HuH-7.5 (cell line): ENCODE data around the gene NECTIN1.

ENCODE experiments used
- DNase-seq: peaks from one replicate; pipeline ENCODE4 v3.0.0; 2011; ENCODE audit warnings: low spot score

Gene NECTIN1

DNA sequence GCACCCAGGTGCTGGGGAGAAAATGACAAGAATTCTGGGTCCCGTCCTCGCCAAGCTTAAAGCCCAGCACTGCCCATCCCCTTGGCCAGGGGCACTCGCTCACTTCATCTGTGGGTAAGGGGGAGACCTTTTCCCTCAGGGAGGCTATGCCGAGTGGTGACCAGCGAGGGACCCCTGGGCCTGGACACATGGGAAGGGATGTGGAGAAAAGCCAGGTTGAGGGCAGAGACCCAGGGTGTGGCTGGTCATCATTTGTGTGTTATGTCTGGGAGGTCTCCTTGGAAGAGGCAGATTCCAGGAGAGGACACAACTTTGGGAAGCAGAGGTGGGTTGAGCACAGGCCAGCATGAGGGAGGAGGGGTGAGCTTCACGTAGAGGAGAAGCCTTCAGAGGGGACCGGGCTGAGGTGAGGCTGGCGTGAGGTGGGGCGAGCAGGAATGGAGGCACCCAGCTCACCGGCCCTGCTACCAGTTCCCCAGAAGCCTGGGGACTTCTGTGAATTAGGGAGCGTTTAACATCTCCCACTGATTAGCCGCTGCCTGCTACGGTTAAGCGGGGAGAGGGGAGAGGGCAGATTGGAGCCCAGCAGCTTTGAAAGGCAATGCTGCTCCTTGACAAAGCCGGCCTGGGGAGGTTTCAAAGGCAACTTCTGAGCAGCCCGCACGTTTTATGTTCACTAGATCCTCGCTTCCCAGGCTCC is 25.8 kb upstream of the NECTIN1 start:
- DNase-seq, result no peak

DNA sequence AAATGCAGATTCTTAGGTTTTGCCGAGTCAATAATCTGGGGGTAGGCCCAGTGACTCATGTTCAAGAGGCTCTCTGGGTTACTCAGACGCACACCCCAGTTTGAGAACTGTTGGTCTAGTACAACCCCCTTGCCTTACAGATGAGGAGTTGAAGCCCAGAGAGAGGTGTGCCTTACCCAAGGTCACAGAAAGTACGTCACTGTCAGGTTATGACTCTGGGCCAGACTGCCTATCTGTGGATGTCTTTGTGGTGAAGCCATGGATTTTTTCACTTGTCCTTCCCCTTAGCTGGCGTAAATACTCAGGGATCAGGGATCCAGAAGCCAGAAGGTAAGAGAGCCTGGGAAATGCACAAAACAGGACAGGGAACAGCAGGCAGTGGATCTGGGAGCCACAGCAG is 25.2 kb upstream of the NECTIN1 start:
- no peak for DNase-seq

DNA sequence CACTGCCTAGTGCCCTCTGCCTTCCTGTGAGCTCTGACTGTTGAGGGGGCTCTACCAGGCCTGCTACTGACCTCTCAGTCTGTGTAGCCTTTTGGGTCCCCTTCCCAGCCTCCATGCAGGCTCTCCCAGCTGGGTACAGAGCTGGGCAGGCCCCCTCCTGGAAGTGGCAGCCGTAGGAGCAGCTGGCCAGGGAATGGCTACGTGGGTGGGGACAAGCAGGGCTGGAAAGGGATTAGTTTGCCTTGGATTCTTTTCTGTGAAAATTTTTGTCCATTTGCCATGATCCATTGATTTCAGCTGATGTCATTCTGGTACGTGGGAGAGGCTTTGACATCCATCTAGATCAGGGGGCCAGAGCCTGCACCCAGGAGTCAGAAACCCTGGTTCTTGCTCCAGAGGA is 23.9 kb upstream of the NECTIN1 start:
- DNase-seq, result no peak

DNA sequence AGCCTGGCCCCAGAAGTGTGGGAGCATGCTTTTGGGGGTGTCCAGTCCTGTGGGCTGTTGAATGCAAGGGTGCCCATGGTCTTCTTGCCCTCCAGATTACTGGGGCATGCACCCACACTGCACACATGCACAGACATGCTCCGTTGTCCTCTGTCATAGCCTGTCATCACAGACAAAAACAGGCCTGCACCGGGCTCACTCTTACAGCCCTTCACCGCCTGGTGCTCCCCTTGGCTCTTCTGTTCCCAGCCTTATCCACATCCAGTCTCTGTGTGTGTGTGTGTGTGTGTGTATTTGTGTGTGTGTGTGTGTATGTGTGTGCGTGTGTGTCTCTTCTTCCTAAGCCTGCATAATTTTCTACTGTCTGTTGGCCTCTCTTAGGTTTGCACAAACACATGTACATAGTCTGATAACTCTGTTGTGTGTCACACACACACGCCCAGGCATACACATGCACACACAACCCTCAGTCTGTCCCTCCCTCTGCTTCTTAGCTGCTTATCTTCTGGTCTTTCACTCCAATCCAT is 23.4 kb upstream of the NECTIN1 start:
- DNase-seq, result no peak

DNA sequence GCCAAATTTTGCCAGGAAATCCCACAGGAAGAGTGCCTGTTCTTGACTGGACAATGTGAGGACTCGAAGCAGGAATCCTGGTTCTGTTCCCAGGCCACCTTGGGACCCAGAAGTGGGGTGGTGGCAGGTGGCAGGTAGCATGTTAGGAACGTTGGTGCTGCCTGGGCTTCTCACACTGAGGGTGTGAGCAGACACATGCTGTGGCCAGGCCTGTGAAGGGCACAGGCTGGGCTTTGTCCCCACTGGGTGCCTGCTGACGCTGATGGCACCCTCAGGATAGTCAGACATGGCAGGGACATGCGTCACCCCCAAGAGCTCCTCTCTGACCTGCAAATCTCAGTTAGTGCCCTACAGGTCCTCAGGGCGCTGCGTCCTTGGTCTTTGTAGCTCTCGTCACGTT is 21.1 kb upstream of the NECTIN1 start:
- DNase-seq, result no peak

DNA sequence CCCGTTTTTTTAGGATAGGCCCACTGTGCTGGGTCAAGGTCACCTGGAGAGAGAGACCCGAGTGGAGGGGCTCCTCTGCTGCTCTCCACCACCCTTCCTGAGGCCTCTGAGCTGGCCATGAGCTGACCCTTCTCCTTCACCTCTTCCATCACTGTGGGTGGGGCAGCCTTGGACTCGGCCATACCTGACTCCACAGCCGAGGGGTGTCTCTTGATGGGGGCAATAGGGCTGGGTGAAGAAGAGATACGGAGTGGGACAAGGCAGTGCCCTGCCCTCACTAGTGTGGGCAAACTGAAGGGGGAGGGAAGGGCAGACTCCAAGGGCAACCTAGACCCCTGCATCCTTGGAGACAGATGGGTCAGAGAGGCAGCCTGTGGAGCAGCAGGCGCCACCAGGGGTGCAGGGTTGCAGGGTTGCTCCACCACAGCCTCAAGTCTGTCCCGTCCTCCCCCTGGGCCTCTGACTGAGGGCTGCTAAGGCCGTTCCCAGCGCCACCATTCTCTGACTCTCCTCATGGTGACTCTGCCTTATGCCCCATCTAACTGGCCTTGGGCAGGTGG is 20.1 kb upstream of the NECTIN1 start:
- DNase-seq, result no peak

DNA sequence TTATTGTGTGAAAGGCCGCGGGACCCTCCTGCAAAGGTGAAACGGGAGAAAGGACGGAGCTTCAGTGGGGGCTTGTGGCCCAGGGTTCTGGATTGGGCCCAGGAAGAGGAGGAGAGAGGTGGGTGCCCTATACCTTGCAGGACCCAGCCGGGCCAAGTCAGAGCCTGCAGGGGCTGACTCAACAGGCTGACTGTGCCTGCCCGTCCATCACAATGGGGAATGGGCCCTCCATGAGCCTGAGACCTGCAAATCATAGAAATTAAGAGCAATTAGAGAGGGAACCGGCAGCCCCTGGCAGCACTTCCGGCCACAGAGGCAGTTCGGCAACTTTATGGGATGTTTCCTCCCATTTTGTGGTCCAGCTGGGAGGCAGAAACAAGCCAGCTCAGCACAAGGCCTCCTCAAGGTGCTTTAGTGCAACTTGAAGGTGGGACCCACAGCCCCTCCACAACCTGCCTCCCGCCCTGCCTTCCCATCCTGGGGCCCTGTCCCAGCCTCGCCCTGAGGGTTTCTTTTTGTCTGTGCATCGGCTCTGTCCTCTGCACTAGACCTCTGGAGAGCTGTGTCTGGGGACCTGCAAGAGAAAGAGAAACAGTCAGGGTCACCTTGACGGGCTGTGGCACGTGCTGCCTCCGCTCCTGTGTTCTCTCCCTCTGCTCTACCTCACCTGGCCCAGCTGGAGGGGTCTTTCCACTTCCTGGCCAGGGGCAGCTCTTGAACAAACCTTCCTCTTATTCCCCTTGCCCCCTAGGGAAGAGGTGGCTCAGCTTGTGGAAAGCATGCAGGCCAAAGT is 19.1 kb upstream of the NECTIN1 start:
- no peak for DNase-seq

DNA sequence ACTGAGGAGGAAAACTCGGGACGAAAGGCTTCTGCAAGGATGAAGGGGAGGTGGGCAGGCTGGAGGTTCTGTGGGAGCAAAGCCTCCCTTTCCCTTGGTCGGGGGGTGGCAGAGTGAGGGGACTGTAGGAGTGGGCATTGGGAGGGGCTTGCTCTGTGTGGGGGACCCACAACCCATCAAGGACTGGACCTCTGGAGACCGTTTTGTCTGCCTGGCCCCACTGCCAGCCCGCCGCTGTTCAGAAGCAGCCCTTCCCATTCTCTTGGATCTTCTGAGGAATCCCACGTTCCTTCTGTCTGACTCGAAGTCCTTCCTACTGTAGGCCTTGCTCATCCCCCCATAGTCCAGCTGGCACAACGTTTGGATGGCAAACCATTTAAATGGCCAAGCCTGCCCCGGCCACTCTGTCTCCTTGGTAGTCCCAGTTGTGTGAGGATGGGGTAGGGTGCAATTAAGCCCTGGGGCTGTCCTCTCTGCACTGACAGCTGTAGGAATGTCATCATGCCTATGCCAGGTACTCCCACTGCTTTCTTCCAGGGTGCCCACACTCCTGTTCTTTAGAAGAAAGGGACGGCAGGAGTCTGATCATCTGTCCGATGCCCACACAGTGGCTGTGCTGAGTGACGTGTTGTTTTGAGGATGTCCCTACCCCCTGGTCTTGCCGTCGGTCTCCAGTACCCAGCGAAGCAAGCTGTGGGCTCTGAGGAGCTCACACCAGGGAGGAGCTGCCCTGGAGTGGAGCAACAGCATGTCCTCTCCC is 17.0 kb upstream of the NECTIN1 start:
- DNase-seq, result no peak

DNA sequence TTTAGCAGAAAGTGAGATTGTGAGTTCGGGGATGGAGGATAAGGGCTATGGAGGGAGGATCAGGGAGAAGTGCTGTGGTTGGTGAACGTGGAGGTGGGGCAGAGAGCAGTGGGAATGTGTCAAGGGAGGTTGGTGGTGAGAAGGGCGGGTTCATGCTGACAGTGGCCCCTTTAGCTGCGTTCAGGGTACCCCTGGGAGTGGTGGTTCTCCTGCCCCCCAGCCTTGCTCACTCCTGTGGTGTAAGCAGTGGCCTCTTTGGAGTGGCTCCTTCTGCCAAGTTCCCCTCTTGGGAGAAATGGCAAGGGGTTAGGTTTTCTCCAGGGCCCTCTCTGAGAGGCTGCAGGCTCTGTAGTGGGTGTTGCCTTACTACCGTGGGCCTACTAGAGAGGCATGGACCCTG is 16.1 kb upstream of the NECTIN1 start:
- no peak for DNase-seq

DNA sequence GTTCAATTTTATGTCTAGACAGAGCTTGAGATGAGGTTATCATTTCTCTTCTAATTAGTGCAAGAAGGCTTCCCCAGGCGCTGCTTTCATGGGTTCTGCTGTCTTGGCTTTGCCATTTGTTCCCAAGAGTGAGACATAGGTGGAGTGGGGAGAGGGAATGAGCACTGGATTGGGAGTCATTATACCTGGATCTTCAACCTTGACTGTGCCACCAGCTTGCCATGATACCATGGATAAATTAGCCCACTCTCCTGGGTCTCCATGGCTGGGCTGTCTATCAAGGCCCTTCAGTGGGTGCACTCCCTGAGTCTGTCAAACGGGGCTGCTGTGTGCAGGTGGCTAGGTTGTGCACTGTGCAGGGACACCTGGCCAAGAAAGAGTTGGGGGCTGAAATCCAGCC is 15.6 kb upstream of the NECTIN1 start:
- no peak for DNase-seq

DNA sequence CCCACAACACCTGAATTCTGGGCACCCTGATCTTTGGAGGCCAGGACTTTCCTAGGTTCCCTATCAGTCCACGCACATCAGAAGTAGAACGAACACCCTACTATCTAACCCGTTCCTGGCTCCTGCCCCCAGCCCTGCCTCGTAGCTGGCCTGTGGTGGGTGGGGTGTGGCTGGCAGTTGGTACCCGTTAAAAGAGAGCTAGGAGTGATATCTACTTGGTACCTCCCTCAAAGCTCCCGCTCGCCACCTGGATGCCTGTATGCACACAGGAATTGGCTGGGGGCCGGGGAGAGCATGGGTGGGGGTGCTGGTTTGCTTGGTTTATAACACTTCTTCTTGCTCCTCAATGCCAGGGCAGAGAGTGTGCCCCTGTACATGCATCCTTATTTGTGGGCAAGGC is 14.0 kb upstream of the NECTIN1 start:
- DNase-seq, result no peak

DNA sequence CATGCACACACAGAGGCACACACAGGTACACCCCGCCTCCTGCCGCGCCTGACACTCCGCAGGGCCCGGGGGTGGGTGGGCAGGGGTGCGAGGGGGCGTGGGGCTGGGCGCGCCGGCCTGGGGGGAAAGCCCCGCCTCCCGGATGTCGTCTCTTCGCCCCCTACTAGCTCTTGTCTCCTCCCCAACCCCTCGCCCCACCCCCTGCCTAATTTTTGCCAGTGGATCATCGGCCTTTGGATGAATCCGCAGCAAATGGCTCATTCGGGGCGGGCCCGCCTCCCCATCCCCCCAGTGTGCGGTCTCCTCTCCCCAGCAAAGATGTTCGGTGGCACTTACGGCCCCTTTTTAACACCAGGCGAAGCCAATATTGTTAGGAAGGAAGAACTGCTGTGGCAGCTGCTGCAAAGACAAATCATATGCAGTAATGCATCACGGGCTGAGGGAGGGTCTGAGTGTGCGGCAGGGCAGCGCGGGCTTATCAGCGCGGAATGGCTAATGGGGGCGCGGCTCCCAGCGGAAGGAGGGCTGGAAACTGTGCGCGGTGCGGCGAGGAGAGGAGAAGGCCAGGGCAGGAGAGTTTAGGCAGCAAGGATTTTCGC is 13.4 kb upstream of the NECTIN1 start:
- DNase-seq, result no peak

DNA sequence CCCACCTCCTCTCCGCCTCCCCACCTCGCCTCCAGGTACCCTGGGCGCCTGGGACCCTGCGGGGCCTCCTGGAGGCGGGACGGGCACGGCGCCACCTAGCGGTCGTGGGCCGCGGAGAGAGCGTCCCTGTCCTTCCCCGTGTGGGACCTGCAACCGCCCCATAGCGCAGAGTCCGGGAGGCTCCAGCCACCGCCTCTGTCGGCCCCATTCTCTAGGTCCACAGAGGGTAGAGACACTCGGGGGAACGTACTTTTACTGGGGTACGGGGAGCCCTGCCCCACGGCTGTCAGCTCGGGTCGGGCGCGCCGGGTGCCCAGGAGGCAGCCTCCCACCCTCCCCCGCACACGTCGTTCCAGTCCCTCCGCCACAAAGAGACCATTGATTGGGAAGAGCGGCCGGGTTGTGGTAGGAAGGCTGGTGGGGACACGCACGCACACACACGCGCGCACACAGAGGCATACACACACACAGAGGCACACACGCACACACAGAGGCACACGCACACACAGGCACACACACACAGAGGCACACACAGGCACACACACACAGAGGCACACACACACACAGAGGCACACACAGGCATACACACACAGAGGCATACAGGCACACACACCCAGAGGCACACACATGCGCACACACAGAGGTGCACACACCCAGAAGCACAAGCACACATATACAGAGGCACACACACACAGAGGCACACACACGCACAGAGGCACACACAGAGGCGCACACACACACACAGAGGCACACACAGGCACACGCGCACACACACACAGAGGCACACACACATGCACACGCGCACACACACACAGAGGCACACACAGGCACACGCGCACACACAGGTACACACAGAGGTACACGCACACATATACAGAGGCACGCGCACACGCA is 12.6 kb upstream of the NECTIN1 start:
- DNase-seq, result peak; percentile 66

DNA sequence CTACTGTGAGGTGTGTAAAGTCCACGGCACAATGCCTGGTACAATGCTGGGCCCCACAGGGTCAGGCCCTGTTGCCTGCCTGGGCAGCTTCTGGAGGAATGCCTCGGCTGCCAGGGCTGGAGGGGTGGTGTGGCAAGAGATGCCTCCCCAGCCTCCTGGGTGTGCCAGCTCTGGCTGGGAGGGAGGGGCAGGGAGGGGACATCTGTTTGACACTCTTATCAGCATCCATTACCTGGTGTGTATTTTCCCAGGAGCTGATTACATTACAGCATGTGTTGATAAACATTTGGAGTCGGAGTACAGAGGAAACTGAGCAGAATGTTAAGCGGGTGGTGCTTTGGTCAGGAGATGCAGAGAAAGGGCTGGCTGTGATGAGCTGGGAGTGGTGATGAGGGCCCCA is 11.0 kb upstream of the NECTIN1 start:
- no peak for DNase-seq

DNA sequence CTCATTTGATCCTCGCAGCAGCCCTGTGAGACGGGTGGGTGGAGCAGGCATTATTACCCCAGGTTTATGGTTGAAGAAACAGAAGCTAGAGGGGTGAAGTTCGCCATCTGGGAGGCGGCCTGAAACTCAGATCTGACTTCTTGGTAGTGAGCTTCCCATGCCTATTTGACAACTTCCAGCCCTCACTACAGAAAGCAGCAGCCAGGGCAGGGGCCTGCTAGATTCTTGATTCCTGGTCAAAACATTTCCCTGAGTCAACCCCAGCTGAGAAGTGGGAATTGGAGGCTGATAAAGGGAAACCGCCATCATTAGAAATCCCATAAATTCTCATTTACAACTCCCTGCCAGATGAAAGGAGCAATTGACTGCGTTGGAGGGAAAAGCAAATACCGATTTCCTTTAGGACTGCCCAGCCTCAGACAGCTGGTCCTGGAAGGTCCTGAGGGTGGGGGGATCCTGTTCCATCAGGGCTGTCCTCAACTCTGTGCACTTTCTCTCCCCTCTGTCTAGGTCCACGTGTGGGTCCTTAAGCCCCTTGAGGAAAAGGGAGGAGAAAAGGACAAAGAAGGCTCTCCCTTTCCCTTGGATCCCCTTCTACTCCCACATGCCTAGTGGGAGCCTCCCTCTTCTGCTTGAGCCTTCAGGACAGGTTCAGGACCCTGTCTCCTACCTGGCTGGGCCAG is 10.2 kb upstream of the NECTIN1 start:
- no peak for DNase-seq

DNA sequence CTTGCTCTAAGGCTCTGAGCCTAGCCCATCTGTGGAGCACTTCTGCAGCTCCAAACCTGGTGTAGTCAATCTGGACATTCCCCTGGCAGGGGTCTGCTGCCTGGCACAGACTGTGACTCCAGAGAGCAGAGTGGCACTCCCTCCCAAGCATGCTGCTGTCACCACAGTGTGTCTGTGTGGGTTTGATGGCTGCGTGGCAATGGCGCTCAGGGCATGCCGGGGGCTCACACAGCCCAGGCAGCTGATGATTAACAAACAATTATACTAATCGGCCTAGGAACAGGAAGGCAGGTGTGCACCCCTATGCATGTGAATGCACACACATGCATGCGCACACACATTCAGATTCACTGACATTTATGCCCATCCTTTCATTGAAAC is 9.0 kb upstream of the NECTIN1 start:
- DNase-seq, result no peak

DNA sequence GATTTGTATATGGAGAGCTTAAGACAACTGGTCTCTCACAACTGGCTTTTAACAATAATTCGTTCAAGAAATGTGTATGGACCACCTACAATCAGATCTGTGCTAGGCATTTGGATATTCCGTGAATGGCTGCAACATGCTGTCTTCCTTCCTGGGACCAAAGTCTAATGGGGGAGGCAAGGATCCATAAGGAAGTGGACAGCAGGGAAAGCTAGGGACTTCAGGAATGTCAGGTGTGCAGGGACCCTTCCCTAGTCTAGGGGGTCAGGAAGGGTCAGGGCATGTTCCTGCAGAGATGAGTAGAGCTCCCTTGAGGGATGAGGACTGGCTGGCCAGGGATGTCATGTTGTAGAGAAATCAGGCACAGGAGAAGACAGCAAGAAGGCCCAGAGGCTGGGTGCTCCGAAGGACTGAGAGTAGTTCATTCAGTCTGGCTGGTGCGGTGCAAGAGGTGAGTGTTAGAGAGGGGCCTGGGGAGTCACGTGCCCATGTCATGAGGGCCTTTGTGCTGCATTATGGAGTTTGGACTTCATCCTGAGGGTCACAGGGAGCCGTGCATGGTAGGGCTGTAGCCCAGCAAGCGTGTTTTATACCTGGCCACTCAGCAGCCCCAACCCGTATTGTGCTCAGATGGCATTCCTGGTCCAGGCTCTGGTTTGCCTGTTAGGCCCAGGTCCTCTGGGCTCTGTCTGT is 8.5 kb upstream of the NECTIN1 start:
- DNase-seq, result no peak

DNA sequence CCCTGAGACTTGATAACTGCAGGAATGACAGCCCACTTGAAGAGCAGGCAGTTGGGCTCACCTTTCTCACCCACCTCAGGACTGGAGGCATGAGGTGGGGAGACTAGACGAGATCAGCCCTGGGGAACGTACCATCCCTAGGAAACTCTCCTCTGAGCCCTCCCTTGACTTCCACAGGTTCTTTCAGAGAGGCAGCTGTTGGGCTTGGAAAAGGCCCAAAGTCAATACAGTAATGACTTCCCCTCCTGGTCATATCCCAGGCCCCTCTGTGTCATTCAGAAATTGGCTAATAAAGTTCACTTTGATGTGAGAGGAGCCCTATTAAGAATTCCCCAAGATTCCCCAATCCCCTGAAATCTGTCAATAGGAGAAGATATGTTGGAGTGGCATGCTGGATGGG is 5.8 kb upstream of the NECTIN1 start:
- no peak for DNase-seq

DNA sequence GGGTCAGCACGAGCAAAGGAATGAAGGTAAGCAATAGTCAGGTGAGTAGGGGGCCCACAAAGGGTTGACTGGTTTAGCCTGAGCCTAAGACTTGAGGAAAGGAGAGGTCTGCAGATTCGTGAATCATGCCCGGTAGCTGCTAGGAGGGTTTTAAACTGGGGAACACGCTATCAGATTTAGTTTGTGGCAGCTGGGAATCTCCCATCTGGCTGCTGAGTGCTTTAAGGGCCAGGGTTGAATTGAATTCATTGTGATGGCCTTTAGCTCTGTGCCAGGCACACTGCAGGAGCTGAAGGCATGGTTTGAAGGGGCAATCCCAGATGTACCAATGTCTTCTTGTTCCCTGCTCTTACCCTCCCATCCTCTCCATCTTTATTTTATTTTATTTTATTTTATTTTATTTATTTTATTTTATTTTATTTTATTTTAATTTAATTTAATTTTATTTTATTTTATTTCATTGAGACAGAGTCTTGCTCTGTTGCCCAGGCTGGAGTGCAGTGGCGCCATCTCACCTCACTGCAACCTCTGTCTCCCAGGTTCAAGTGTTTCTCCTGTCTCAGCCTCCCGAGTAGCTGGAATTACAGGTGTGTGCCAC is 1.9 kb upstream of the NECTIN1 start:
- no peak for DNase-seq
